Ascending aorta (tissue), 2 donors: ENCODE data around the gene FAM107A. TPM values are rescaled to one million over a fixed set of nuclear protein-coding genes. Genes with fewer than 3 reads are reported as not detected.

Experiments used
- DNase-seq, 2 donors: peaks; one replicate each; pipeline ENCODE4 v3.0.0-alpha.2; 2019; ENCODE audit warnings: low spot score in 2 of 2
- H3K27ac ChIP-seq, 2 donors: fragments of 200-600 bp; sonication (generic); one replicate each; pipeline ENCODE4 v1.5.1; 2016 to 2017; ENCODE audit warnings: mild to moderate bottlenecking in 1 of 2
- H3K27me3 ChIP-seq: fragments of 200-600 bp; sonication (generic); one replicate; pipeline ENCODE4 v1.5.1; 2017
- H3K36me3 ChIP-seq, 2 donors: fragments of 200-600 bp; sonication (generic); one replicate each; pipeline ENCODE4 v1.5.1; 2016
- H3K4me1 ChIP-seq, 2 donors: fragments of 200-600 bp; sonication (generic); one replicate each; pipeline ENCODE4 v1.5.1; 2016 to 2017; ENCODE audit warnings: mild to moderate bottlenecking in 1 of 2
- H3K4me3 ChIP-seq, 2 donors: fragments of 200-600 bp; sonication (generic); one replicate each; pipeline ENCODE4 v1.5.1; 2016 to 2017; ENCODE audit warnings: mild to moderate bottlenecking in 1 of 2
- H3K9me3 ChIP-seq, 2 donors: fragments of 200-600 bp; sonication (generic); one replicate each; pipeline ENCODE4 v1.5.1; 2016
- CTCF ChIP-seq, 3 experiments: fragments of 200-600 bp in 2 of 3; fragments of 450-650 bp in 1 of 3; sonication (generic) in 2 of 3; IDR thresholded peaks; one replicate each; pipeline ENCODE4 v1.5.1; 2016 to 2019; ENCODE audit warnings: antibody characterized with exemption in 3 of 3, mild to moderate bottlenecking in 1 of 3, moderate library complexity in 1 of 3
- intact Hi-C: fragments of 100-400 bp; cut with DNase I; formaldehyde crosslinking; loops from one replicate; pipeline ENCODE4 v1.15.1; 2023
- total RNA-seq: library from RNA; depleted of rRNA; stranded (reverse); fragments of >200 nt; gene quantifications from one replicate; pipeline ENCODE4 v1.1.0, GENCODE V29; 2016

Gene FAM107A
- total RNA-seq, 1 donor from 2014 or later: 93.4 TPM

- Histone ChIP-seq H3K27ac (no peak overlapping the region), H3K27me3 (no peaks in the 10 kb centered on the region), H3K36me3 (no peaks in the 10 kb centered on the region), H3K4me1 (no peaks in the 10 kb centered on the region), H3K9me3 (no peaks in the 10 kb centered on the region), H3K4me3 (no peak overlapping the region)
- DNase-seq: no peak
- TF ChIP-seq CTCF (IDR thresholded peaks at IDR 0.05): no peak
- intact Hi-C loops: no loop called here
Observed at GRCh38 chr3:58594117-58594516, 16.9 kb upstream of the FAM107A start.

- Histone ChIP-seq H3K27me3 (peaks cover 4% of the 10 kb centered on the region), H3K36me3 (no peaks in the 10 kb centered on the region), H3K4me1 (peaks cover 0 to 1% of the 10 kb centered on the region in 2 donors), H3K4me3 (no peak overlapping the region), H3K27ac (no peak overlapping the region), H3K9me3 (no peaks in the 10 kb centered on the region)
- no peak for DNase-seq
- no peak for TF ChIP-seq CTCF (IDR thresholded peaks at IDR 0.05)
- intact Hi-C loops: no loop called here
Observed at GRCh38 chr3:58591517-58592510, 14.6 kb upstream of the FAM107A start.

GRCh38 chr3:58588030-58588614 is 10.9 kb upstream of the FAM107A start:
- no peaks in the 10 kb centered on the region for H3K36me3 ChIP-seq
- peaks cover 8% of the 10 kb centered on the region for H3K27me3 ChIP-seq
- DNase-seq: no peak
- no peak for TF ChIP-seq CTCF (IDR thresholded peaks at IDR 0.05)
- H3K4me1 ChIP-seq: peaks cover 0 to 6% of the 10 kb centered on the region in 2 donors
- no peak overlapping the region for H3K27ac ChIP-seq
- intact Hi-C loops: no loop called here
- H3K9me3 ChIP-seq: no peaks in the 10 kb centered on the region
- no peak overlapping the region for H3K4me3 ChIP-seq

GRCh38 chr3:58586776-58587192 is 9.6 kb upstream of the FAM107A start:
- Histone ChIP-seq H3K27me3 (peaks cover 8% of the 10 kb centered on the region), H3K36me3 (no peaks in the 10 kb centered on the region), H3K4me3 (peak overlapping the region; percentile 29 to 45), H3K27ac (no peak overlapping the region), H3K4me1 (peaks cover 0 to 6% of the 10 kb centered on the region in 2 donors), H3K9me3 (no peaks in the 10 kb centered on the region)
- intact Hi-C loops: no loop called here
- TF ChIP-seq CTCF (IDR thresholded peaks at IDR 0.05): no peak
- no peak for DNase-seq

- peaks cover 8% of the 10 kb centered on the region for H3K27me3 ChIP-seq
- H3K27ac ChIP-seq: no peak overlapping the region
- intact Hi-C loops: no loop called here
- H3K4me1 ChIP-seq: peaks cover 0 to 6% of the 10 kb centered on the region in 2 donors
- no peaks in the 10 kb centered on the region for H3K36me3 ChIP-seq
- no peak for TF ChIP-seq CTCF (IDR thresholded peaks at IDR 0.05)
- peak overlapping the region; percentile 68 to 80 for H3K4me3 ChIP-seq
- DNase-seq: no peak
- no peaks in the 10 kb centered on the region for H3K9me3 ChIP-seq
Observed at GRCh38 chr3:58585994-58586393, 8.8 kb upstream of the FAM107A start.
